ENCODE results near the gene CRB3. TPM values are rescaled to one million over a fixed set of nuclear protein-coding genes. Genes with fewer than 3 reads are reported as not detected.

Gene CRB3
- total and polyA plus RNA-seq, 9 of the 15 experiments (the other 6 are each of a cell fraction or from before 2014, with no cell fraction given): 0.49 TPM; not detected in 8

DNA sequence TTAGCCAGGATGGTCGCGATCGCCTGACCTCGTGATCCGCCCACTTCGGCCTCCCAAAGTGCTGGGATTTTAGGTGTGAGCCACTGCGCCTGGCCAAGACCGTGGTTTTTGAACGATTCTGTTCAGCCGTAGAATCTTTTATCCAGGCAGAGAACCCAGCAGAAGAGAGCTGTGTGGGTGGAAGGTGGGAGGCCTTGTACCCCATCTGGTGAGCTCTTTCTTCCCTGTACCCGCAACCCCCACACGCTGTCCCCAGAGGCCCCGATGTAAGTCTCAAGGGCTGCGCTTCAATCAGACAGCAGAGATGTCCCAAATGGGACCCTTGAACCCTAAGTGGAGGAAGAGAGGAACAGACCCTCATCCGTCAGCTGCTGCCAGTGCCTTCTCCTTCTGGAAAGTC, 8.1 kb upstream of the CRB3 start:
- CTCF ChIA-PET (ENCODE audit: low intra/inter-chr PET ratio): no interaction called here
- peaks cover 59% of the 10 kb centered on the region for H3K36me3 ChIP-seq (ENCODE audit: control insufficient read depth, insufficient read depth, low read length)
- H3K4me3 ChIP-seq: no peak overlapping the region
- no peak for DNase-seq (ENCODE audit: extremely low read depth in 1 of 4, low spot score in 3 of 4)
- in situ Hi-C loops (cut with MboI): no loop called here
- 92% methylated on average over 14 of the region's 15 CpGs for WGBS (ENCODE audit: insufficient coverage, low coverage, missing lambda C conversion rate)
- H3K9me3 ChIP-seq (replicated peaks; ENCODE audit: control insufficient read depth, insufficient read depth, low read depth, low read length): peaks cover 24% of the 10 kb centered on the region
- H3K4me1 ChIP-seq (replicated peaks in 1 of 2; ENCODE audit: control insufficient read depth in 2 of 2, insufficient read depth in 2 of 2, low read length in 2 of 2): peaks cover 15 to 31% of the 10 kb centered on the region in 2 experiments; a peak in 4 of 5 replicates
- H3K27ac ChIP-seq (ENCODE audit: extremely low read depth, low read depth, low read length): no peak overlapping the region
- H3K9me1 ChIP-seq (ENCODE audit: control insufficient read depth, insufficient read depth, low read length): no peaks in the 10 kb centered on the region
- POLR2A ChIA-PET: interaction anchor here (0.6 kb wide), 1 partner anchor 268 kb away, joined by 4 read pairs; no protein-coding TSS in a partner anchor
- intact Hi-C loops (cut with micrococcal nuclease): no loop called here
- no peak overlapping the region for H3K4me2 ChIP-seq (ENCODE audit: insufficient read depth, low read length)
- H4K20me1 ChIP-seq (replicated peaks; ENCODE audit: control insufficient read depth, insufficient read depth, low read length): no peaks in the 10 kb centered on the region
- H3K9ac ChIP-seq (ENCODE audit: insufficient read depth in 1 of 2, low read depth in 2 of 2, low read length in 2 of 2): no peak overlapping the region
- FAIRE-seq: no peak
- no peaks in the 10 kb centered on the region for H3K27me3 ChIP-seq (ENCODE audit: control insufficient read depth in 2 of 2, insufficient read depth in 2 of 2, low read length in 2 of 2)
- H3K79me2 ChIP-seq (ENCODE audit: control insufficient read depth, insufficient read depth, low read length): peaks cover 17% of the 10 kb centered on the region
- ATAC-seq: no peak
- BruUV-seq (replicated peaks): no TSS peak
- no peak overlapping the region for H2AFZ ChIP-seq (ENCODE audit: low read depth, low read length)
- TF ChIP-seq STAG1 (CRISPR knock-in tag; IDR thresholded peaks at IDR 0.05; ENCODE audit: borderline replicate concordance): no peak
- no peak for TF ChIP-seq PPARD (CRISPR knock-in tag; IDR thresholded peaks at IDR 0.05)
- no peak for TF ChIP-seq HNRNPL (IDR thresholded peaks at IDR 0.05; ENCODE audit: low read depth, low read length)
- TF ChIP-seq NKRF (IDR thresholded peaks at IDR 0.05; ENCODE audit: borderline replicate concordance): no peak
- no peak for TF ChIP-seq CTCFL (IDR thresholded peaks at IDR 0.05; ENCODE audit: borderline replicate concordance, insufficient read depth, low read depth, low read length, poor library complexity, severe bottlenecking)
- TF ChIP-seq, protein P1, sequence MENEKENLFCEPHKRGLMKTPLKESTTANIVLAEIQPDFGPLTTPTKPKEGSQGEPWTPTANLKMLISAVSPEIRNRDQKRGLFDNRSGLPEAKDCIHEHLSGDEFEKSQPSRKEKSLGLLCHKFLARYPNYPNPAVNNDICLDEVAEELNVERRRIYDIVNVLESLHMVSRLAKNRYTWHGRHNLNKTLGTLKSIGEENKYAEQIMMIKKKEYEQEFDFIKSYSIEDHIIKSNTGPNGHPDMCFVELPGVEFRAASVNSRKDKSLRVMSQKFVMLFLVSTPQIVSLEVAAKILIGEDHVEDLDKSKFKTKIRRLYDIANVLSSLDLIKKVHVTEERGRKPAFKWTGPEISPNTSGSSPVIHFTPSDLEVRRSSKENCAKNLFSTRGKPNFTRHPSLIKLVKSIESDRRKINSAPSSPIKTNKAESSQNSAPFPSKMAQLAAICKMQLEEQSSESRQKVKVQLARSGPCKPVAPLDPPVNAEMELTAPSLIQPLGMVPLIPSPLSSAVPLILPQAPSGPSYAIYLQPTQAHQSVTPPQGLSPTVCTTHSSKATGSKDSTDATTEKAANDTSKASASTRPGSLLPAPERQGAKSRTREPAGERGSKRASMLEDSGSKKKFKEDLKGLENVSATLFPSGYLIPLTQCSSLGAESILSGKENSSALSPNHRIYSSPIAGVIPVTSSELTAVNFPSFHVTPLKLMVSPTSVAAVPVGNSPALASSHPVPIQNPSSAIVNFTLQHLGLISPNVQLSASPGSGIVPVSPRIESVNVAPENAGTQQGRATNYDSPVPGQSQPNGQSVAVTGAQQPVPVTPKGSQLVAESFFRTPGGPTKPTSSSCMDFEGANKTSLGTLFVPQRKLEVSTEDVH (IDR thresholded peaks at IDR 0.05; ENCODE audit: low read depth, partially characterized antibody): no peak
- TF ChIP-seq RBM17 (IDR thresholded peaks at IDR 0.05; ENCODE audit: borderline replicate concordance, low read depth, low read length): no peak
- TF ChIP-seq SIN3B (IDR thresholded peaks at IDR 0.05; ENCODE audit: low read depth): no peak
- no peak for TF ChIP-seq BCOR (IDR thresholded peaks at IDR 0.05)
- no peak for TF ChIP-seq TCF7L2 (IDR thresholded peaks at IDR 0.05; ENCODE audit: low read depth, low read length)
- TF ChIP-seq HSF4 (CRISPR knock-in tag; IDR thresholded peaks at IDR 0.05; ENCODE audit: borderline replicate concordance): no peak
- TF ChIP-seq, protein P2, sequence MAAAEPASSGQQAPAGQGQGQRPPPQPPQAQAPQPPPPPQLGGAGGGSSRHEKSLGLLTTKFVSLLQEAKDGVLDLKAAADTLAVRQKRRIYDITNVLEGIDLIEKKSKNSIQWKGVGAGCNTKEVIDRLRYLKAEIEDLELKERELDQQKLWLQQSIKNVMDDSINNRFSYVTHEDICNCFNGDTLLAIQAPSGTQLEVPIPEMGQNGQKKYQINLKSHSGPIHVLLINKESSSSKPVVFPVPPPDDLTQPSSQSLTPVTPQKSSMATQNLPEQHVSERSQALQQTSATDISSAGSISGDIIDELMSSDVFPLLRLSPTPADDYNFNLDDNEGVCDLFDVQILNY (CRISPR knock-in tag; IDR thresholded peaks at IDR 0.05): no peak
- TF ChIP-seq ZNF551 (CRISPR knock-in tag; IDR thresholded peaks at IDR 0.05): no peak
- TF ChIP-seq, protein P3, sequence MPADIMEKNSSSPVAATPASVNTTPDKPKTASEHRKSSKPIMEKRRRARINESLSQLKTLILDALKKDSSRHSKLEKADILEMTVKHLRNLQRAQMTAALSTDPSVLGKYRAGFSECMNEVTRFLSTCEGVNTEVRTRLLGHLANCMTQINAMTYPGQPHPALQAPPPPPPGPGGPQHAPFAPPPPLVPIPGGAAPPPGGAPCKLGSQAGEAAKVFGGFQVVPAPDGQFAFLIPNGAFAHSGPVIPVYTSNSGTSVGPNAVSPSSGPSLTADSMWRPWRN (IDR thresholded peaks at IDR 0.05; ENCODE audit: low read depth): no peak

Data from K562 (cell line).